Prostate gland (tissue), 2 donors: ENCODE data around the gene LIMCH1.

Source experiments
- CTCF ChIP-seq, 4 experiments: fragments of 200-600 bp in 2 of 4; fragments of 450-650 bp in 2 of 4; sonication (generic) in 2 of 4; IDR thresholded peaks; 1 replicate in 3 of 4; 2 replicates in 1 of 4; pipeline ENCODE4 v1.5.1; 2016 to 2019; ENCODE audit warnings: antibody characterized with exemption in 4 of 4, mild to moderate bottlenecking in 2 of 4, moderate library complexity in 2 of 4
- POLR2AphosphoS5 ChIP-seq: sonication (generic); formaldehyde crosslinking; IDR thresholded peaks from one replicate; pipeline ENCODE4 v1.6.1; 2017; ENCODE audit warnings: antibody characterized with exemption

- TF ChIP-seq CTCF (IDR thresholded peaks at IDR 0.05) (no peak), POLR2AphosphoS5 (no peak)
Measured at GRCh38 chr4:41748074-41748570, 210.2 kb downstream of the LIMCH1 start.
